GM12872 (cell line): ENCODE data around the gene ASTN1.
A peak's percentile ranks its signal among the peaks of the same experiment; 100 is the strongest.

Source experiments
- TF ChIP-seq, protein P1 (sequence below): IDR thresholded peaks from 3 replicates; pipeline ENCODE4 v1.5.1; 2011; ENCODE audit warnings: low read depth, mild to moderate bottlenecking, low read length, moderate library complexity; ENCODE audit not compliant: insufficient read depth

Gene ASTN1

DNA sequence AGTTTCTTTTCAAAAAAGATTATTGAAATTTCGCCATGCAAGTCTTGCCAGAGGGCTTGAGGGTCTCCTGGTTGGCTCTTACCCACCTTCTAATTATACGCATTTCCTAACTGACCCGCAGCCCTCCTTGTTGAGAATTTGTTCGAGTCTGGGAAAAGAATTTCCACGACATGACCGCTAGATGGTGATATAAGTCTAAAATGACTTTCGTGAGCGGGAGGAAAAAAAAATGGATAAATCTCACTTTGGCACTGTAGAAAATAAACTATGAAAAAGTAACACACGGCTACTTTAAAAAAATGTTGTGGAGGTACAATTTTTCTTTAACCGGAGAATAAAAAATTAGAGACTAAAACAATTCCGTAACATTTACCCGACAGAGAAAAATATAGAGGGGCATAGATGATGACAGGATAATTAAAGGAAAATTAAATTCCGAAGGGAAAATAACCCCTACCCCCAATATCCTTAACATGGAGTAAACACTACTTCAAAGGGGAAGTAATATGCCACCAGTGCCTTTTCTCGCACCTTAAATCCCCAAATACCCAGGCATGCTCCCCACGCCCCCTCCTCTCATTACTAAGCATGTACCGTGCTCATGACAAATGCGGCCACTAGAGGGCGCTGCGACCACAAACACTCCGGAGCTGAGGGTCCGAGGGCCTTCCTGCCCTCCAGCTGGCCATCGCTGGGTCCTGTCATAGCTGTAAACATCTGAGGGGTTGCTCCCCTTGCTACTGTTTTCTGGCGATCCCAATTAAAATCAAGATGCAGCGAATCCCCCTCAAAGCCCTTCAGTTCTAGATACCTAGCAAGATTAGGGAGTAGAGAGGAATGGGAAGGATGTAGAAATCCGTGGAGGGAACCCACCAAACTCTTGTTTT, 266.9 kb downstream of the ASTN1 start:
- TF ChIP-seq, protein P1, sequence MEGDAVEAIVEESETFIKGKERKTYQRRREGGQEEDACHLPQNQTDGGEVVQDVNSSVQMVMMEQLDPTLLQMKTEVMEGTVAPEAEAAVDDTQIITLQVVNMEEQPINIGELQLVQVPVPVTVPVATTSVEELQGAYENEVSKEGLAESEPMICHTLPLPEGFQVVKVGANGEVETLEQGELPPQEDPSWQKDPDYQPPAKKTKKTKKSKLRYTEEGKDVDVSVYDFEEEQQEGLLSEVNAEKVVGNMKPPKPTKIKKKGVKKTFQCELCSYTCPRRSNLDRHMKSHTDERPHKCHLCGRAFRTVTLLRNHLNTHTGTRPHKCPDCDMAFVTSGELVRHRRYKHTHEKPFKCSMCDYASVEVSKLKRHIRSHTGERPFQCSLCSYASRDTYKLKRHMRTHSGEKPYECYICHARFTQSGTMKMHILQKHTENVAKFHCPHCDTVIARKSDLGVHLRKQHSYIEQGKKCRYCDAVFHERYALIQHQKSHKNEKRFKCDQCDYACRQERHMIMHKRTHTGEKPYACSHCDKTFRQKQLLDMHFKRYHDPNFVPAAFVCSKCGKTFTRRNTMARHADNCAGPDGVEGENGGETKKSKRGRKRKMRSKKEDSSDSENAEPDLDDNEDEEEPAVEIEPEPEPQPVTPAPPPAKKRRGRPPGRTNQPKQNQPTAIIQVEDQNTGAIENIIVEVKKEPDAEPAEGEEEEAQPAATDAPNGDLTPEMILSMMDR: peak; percentile 83

DNA sequence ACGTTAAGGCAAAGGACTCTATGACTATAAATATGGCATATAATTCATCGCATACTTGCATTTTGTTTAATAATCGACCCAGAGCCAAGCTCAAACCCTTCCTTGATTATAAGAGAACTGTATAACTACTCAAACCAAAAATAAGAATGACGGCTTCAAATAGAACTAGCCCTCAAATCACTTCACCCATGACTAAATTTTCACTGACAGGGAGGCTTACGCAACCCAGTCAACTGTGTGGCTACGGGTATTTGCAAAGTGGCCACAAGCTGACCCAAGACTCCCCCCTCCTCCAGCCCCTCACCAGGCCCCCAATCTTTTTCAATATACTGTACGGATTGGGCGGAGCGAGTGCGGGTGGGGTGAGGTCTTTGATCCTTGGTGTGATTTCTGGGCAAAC, 268.3 kb downstream of the ASTN1 start:
- TF ChIP-seq, protein P1: no peak

DNA sequence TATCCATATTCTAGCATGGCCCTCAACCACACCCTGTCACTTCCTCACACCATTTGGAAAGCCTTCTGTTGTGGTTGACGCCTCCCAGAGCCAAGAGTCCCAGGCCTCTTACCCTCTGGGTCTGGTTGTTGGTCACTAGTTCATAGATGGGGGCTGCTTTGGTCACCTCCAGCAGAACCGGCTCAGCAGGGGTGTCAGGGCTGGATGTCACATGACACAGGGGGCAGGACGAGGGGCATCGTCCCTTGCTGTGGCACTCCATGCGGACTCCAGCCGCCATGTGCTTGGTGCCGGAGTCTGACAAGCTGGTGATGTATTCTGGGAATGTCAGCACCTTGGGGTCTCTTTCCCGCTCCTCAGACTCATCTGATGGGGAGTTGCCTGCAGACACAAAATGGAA, 270.1 kb downstream of the ASTN1 start:
- TF ChIP-seq, protein P1: no peak

DNA sequence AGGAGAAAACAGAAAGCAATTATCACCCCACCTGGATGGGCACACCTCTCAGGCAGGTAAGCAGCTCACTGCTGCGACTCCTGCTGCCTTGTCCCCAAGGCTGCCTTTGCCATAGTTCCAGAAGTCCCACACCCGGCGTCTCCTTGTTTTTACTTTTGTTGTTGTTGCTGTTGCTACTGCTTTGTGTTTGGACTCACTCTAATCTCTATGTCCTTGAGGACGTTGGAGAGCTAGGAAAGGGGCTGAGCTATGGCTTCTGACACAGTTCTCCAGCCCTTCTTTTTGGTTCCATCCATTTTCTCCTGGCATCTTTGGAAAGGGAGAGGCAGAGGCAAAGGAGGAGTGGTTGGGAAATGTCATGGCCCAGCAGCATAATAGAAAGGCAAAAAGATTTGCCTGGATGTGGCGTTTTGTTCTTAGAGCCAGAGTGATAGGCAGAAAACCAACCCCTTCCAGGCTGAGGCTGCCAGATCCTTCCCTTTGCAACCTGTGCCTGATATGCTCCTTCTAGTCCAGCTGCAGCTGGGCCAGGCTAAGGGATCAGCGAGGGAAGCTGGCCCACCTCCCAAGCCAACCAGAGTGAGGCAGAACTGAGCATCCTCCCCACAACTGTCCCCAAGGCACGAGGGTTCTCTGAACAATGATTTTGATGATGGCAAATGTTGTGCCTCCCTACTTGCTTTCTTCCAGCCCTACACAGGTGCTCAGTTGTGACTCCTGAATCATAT, 270.7 kb downstream of the ASTN1 start:
- TF ChIP-seq, protein P1: no peak

DNA sequence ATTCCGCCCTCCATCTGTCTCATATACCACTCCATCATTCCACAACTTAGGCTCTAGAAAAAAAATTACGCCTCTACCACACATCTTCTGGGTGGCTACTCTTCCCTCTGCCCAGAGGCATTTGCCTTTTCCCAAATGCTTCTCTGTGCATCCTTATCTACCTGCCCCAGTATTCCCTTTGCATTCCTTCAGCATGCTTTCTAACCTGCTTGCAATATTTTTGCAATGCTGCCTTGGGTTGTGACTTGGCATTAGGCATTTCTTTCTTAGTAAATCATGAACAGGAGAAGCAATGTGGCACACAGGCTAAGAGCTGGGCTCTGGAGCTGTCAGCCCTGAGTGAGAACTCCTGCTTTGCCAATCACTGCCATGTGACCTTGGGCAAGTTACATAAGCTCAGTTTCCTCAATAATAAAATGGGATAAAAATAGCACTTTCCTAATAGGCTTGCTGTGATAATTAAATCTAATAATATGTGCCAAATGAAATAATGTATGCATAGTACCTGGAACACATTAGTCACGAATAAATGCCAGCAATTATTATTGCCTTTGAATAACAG, 276.0 kb downstream of the ASTN1 start:
- TF ChIP-seq, protein P1: no peak

DNA sequence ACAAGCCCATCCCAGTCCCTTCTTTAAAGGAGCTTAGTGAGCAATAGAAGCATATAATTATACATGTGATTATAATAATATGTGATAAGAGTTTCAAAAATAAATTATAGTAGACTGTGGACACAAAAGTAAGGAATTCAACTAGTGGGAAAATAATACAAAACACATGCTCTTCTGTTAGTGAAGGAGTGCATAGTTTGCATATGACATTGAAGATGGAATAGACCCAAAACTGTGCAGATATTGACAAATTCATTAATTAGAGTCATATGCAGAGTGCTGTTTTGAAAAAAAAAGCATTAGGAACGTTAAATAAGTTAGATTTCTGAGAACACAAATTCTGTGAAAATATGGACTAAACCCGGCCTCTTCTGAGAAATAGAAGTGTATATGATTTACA, 278.8 kb downstream of the ASTN1 start:
- TF ChIP-seq, protein P1: no peak

DNA sequence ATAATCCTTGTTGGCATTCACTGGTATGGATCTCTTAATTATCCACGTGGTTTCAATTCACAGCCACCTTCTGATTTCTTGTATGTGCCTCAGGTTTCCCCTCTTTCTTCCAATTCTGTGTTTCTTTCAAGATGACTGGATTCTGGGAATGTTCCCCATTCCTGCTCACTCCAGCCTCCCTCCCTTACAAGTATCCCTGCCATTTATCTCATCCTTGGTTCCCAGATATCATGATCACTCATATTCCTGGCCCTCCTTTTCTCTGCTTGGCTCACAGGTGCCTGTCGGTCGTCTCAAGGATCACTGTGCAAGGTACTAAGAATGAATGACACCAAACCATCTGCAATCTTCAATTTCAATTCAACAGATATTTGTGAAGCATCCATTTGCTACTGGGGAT, 279.2 kb downstream of the ASTN1 start:
- TF ChIP-seq, protein P1: no peak
